ENCODE results near the gene TNFRSF11A.

TNFRSF11A gene

GRCh38 chr18:62345909-62346308 is 20.8 kb downstream of the TNFRSF11A start:
- no peak for DNase-seq

GRCh38 chr18:62346333-62347088 is 21.4 kb downstream of the TNFRSF11A start:
- no peak for DNase-seq

GRCh38 chr18:62347089-62347506 is 22.0 kb downstream of the TNFRSF11A start:
- DNase-seq: no peak

- no peak for DNase-seq
These were observed 23.4 kb downstream of the TNFRSF11A start for GRCh38 chr18:62348474-62348873.

- DNase-seq: no peak
These were observed 28.1 kb downstream of the TNFRSF11A start for GRCh38 chr18:62353170-62353569.

GRCh38 chr18:62354151-62354550 is 29.0 kb downstream of the TNFRSF11A start:
- DNase-seq: no peak

- no peak for DNase-seq
These were observed 32.1 kb downstream of the TNFRSF11A start for GRCh38 chr18:62357079-62357719.

- DNase-seq: no peak
These were observed 35.7 kb downstream of the TNFRSF11A start for GRCh38 chr18:62360805-62361204.

GRCh38 chr18:62361288-62361687 is 36.2 kb downstream of the TNFRSF11A start:
- no peak for DNase-seq

GRCh38 chr18:62364558-62364957 is 39.4 kb downstream of the TNFRSF11A start:
- no peak for DNase-seq

- DNase-seq: no peak
These were observed 40.3 kb downstream of the TNFRSF11A start for GRCh38 chr18:62365420-62365819.

- DNase-seq: no peak
These were observed 41.9 kb downstream of the TNFRSF11A start for GRCh38 chr18:62366992-62367391.

GRCh38 chr18:62368100-62368499 is 43.0 kb downstream of the TNFRSF11A start:
- no peak for DNase-seq

- DNase-seq: no peak
These were observed 44.1 kb downstream of the TNFRSF11A start for GRCh38 chr18:62369129-62369644.

GRCh38 chr18:62370366-62370765 is 45.3 kb downstream of the TNFRSF11A start:
- no peak for DNase-seq

- DNase-seq: no peak
These were observed 46.3 kb downstream of the TNFRSF11A start for GRCh38 chr18:62371436-62371835.

- DNase-seq: no peak
These were observed 47.0 kb downstream of the TNFRSF11A start for GRCh38 chr18:62372156-62372555.

- no peak for DNase-seq
These were observed 47.8 kb downstream of the TNFRSF11A start for GRCh38 chr18:62372882-62373281.

GRCh38 chr18:62374410-62374965 is 49.4 kb downstream of the TNFRSF11A start:
- no peak for DNase-seq

GRCh38 chr18:62377131-62377807 is 52.2 kb downstream of the TNFRSF11A start:
- no peak for DNase-seq

- DNase-seq: no peak
These were observed 53.9 kb downstream of the TNFRSF11A start for GRCh38 chr18:62379051-62379450.

GRCh38 chr18:62381373-62381772 is 56.3 kb downstream of the TNFRSF11A start:
- no peak for DNase-seq

- no peak for DNase-seq
These were observed 59.0 kb downstream of the TNFRSF11A start for GRCh38 chr18:62384068-62384467.

Data from amniotic stem cell (primary cell).